ENCODE results near the gene WFDC8.

- TF ChIP-seq HOXA7 (CRISPR knock-in tag; IDR thresholded peaks at IDR 0.05; ENCODE audit: borderline replicate concordance) (no peak), ZNF302 (tag by site-specific recombination; IDR thresholded peaks at IDR 0.05; ENCODE audit: low read depth) (no peak), ZNF639 (tag by site-specific recombination; IDR thresholded peaks at IDR 0.05) (no peak), SP2 (tag by site-specific recombination; IDR thresholded peaks at IDR 0.05) (no peak), ZNF311 (tag by site-specific recombination; IDR thresholded peaks at IDR 0.05; ENCODE audit: borderline replicate concordance) (no peak), PATZ1 (tag by site-specific recombination; IDR thresholded peaks at IDR 0.05) (no peak), ATF2 (tag by site-specific recombination; IDR thresholded peaks at IDR 0.05; ENCODE audit: low read depth) (no peak), ZNF132 (tag by site-specific recombination; IDR thresholded peaks at IDR 0.05; ENCODE audit: borderline replicate concordance) (no peak), ZNF791 (tag by site-specific recombination; IDR thresholded peaks at IDR 0.05) (no peak)
- TF ChIP-seq, protein P1, sequence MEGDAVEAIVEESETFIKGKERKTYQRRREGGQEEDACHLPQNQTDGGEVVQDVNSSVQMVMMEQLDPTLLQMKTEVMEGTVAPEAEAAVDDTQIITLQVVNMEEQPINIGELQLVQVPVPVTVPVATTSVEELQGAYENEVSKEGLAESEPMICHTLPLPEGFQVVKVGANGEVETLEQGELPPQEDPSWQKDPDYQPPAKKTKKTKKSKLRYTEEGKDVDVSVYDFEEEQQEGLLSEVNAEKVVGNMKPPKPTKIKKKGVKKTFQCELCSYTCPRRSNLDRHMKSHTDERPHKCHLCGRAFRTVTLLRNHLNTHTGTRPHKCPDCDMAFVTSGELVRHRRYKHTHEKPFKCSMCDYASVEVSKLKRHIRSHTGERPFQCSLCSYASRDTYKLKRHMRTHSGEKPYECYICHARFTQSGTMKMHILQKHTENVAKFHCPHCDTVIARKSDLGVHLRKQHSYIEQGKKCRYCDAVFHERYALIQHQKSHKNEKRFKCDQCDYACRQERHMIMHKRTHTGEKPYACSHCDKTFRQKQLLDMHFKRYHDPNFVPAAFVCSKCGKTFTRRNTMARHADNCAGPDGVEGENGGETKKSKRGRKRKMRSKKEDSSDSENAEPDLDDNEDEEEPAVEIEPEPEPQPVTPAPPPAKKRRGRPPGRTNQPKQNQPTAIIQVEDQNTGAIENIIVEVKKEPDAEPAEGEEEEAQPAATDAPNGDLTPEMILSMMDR (tag by site-specific recombination; IDR thresholded peaks at IDR 0.05) = no peak
Observed at GRCh38 chr20:45593498-45593897, 14.4 kb upstream of the WFDC8 start.
